ENCODE data around the gene SLC44A1.

DNA sequence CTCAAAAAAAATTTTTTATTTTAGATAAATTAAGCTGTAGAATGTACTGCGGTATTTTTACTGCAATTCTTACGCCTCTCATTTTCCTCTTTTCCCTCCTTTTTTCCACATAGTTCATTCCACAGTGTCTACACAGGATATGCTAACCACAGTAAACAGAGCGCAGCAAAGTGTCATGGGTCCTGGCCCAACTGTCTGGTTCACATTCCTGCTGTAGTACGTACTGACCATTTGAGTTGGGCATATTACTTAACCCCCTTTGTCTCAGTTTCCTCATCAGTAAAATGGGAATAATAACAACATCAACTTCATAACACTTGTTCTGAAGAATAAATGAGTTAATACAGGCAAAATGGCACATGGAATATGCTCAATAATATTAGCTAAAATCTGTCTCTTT, 41.6 kb downstream of the SLC44A1 start:
- TF ChIP-seq, protein P1, sequence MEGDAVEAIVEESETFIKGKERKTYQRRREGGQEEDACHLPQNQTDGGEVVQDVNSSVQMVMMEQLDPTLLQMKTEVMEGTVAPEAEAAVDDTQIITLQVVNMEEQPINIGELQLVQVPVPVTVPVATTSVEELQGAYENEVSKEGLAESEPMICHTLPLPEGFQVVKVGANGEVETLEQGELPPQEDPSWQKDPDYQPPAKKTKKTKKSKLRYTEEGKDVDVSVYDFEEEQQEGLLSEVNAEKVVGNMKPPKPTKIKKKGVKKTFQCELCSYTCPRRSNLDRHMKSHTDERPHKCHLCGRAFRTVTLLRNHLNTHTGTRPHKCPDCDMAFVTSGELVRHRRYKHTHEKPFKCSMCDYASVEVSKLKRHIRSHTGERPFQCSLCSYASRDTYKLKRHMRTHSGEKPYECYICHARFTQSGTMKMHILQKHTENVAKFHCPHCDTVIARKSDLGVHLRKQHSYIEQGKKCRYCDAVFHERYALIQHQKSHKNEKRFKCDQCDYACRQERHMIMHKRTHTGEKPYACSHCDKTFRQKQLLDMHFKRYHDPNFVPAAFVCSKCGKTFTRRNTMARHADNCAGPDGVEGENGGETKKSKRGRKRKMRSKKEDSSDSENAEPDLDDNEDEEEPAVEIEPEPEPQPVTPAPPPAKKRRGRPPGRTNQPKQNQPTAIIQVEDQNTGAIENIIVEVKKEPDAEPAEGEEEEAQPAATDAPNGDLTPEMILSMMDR (IDR thresholded peaks at IDR 0.05 in 2 of 3, conservative IDR thresholded peaks at IDR 0.05 in 1 of 3; ENCODE audit: control insufficient read depth in 2 of 3, extremely low read depth in 1 of 3, insufficient read depth in 1 of 3, low read depth in 3 of 3, low read length in 3 of 3) = no peak
- no peak for TF ChIP-seq DPF2 (IDR thresholded peaks at IDR 0.05)
- TF ChIP-seq, protein P2, sequence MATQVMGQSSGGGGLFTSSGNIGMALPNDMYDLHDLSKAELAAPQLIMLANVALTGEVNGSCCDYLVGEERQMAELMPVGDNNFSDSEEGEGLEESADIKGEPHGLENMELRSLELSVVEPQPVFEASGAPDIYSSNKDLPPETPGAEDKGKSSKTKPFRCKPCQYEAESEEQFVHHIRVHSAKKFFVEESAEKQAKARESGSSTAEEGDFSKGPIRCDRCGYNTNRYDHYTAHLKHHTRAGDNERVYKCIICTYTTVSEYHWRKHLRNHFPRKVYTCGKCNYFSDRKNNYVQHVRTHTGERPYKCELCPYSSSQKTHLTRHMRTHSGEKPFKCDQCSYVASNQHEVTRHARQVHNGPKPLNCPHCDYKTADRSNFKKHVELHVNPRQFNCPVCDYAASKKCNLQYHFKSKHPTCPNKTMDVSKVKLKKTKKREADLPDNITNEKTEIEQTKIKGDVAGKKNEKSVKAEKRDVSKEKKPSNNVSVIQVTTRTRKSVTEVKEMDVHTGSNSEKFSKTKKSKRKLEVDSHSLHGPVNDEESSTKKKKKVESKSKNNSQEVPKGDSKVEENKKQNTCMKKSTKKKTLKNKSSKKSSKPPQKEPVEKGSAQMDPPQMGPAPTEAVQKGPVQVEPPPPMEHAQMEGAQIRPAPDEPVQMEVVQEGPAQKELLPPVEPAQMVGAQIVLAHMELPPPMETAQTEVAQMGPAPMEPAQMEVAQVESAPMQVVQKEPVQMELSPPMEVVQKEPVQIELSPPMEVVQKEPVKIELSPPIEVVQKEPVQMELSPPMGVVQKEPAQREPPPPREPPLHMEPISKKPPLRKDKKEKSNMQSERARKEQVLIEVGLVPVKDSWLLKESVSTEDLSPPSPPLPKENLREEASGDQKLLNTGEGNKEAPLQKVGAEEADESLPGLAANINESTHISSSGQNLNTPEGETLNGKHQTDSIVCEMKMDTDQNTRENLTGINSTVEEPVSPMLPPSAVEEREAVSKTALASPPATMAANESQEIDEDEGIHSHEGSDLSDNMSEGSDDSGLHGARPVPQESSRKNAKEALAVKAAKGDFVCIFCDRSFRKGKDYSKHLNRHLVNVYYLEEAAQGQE (IDR thresholded peaks at IDR 0.05; ENCODE audit: low read depth, low read length) = no peak
- TF ChIP-seq SPI1 (IDR thresholded peaks at IDR 0.05; ENCODE audit: borderline replicate concordance, insufficient read depth, low read depth, low read length) = no peak
- TF ChIP-seq TARDBP (IDR thresholded peaks at IDR 0.05; ENCODE audit: borderline replicate concordance) = no peak
- TF ChIP-seq TBL1XR1 (IDR thresholded peaks at IDR 0.05; ENCODE audit: low read depth, low read length) = no peak
- TF ChIP-seq, protein P3, sequence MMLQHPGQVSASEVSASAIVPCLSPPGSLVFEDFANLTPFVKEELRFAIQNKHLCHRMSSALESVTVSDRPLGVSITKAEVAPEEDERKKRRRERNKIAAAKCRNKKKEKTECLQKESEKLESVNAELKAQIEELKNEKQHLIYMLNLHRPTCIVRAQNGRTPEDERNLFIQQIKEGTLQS (IDR thresholded peaks at IDR 0.05; ENCODE audit: borderline replicate concordance, extremely low read depth, low read depth, low read length) = no peak
- TF ChIP-seq POLR2A (IDR thresholded peaks at IDR 0.05; ENCODE audit: low read depth, low read length) = no peak
- no peak for TF ChIP-seq YY1 (IDR thresholded peaks at IDR 0.05; ENCODE audit: low read depth, low read length)
- no peak for TF ChIP-seq ZSCAN29 (IDR thresholded peaks at IDR 0.05)
- no peak for TF ChIP-seq GATAD2B (conservative IDR thresholded peaks at IDR 0.05; ENCODE audit: low read depth)

Data from GM12878 (cell line).